Measurements from ENCODE around the gene LYZL6. TPM values are rescaled to one million over a fixed set of nuclear protein-coding genes. Genes with fewer than 3 reads are reported as not detected.

Gene LYZL6
- total and polyA plus RNA-seq, 2 of the 8 experiments (the other 6 are each of a cell fraction or from before 2014, with no cell fraction given): not detected

DNA sequence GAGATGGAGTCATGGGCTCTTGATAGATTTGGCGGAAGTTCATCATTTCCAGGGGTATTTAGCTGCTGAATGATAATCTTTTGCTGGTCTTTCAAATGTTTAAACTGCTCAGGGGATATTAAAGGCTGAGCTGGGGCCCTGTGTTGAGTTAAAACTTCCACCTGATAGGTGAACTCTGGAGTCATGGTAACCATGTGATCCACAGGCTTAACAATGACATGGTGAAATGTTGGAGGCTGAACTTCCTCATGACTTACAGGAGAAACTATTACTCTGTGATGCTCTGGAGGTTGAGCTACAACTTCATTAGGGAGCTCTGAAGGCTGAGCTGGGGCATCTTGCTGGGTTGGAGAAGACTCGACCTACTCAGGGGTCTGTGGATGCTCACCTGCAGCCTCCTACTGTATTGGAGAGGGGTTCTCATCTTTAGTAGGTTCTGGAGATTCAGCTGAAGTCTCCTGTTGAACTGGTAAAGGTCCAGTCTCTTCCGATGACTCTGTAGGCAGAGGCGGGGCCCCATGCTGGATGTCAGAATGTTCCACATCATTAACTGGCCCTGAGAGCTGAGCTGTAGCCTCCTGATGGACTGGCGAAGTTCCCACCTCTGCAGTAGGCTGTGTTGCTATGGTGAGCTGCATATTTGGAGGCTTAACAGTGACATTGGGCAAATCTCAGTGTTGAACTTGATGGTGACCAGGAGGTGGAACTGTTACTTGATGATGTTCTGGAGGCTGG, 37.2 kb downstream of the LYZL6 start (continued):
- TF ChIP-seq SP2 (IDR thresholded peaks at IDR 0.05; ENCODE audit: low read length) (no peak), TCF12 (IDR thresholded peaks at IDR 0.05; ENCODE audit: low read depth, low read length) (no peak), KDM5A (IDR thresholded peaks at IDR 0.05; ENCODE audit: low read length) (no peak), ZNF274 (IDR thresholded peaks at IDR 0.05; ENCODE audit: borderline replicate concordance, extremely low read depth, low read length) (no peak), ASH2L (IDR thresholded peaks at IDR 0.05; ENCODE audit: low read length) (no peak), SAP30 (IDR thresholded peaks at IDR 0.05; ENCODE audit: insufficient read depth, insufficient replicate concordance, low read length) (no peak)
